CD1c-positive myeloid dendritic cell (primary cell): ENCODE data around the gene PERM1.

Experiments
- DNase-seq: peaks from one replicate; pipeline ENCODE4 v3.0.0-alpha.2; 2016; ENCODE audit errors: extremely low spot score

Gene PERM1

DNA sequence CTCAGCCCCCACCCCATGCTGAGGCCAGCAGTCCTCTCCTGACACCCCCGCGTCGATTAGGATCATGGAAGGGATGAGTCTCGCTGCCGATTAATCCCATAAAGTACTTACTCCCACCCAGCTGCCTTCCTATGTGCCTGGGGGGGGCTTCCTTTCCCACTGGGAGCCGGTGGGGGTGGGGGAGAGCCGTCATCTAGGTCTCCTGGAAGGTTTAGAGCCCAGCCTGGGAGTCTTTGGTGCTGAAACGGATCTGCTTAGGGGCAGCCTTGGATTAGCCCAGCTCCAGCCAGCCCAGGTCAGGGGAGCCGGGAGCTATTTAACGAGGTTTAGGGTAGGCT, 48.3 kb downstream of the PERM1 start:
- DNase-seq: no peak

DNA sequence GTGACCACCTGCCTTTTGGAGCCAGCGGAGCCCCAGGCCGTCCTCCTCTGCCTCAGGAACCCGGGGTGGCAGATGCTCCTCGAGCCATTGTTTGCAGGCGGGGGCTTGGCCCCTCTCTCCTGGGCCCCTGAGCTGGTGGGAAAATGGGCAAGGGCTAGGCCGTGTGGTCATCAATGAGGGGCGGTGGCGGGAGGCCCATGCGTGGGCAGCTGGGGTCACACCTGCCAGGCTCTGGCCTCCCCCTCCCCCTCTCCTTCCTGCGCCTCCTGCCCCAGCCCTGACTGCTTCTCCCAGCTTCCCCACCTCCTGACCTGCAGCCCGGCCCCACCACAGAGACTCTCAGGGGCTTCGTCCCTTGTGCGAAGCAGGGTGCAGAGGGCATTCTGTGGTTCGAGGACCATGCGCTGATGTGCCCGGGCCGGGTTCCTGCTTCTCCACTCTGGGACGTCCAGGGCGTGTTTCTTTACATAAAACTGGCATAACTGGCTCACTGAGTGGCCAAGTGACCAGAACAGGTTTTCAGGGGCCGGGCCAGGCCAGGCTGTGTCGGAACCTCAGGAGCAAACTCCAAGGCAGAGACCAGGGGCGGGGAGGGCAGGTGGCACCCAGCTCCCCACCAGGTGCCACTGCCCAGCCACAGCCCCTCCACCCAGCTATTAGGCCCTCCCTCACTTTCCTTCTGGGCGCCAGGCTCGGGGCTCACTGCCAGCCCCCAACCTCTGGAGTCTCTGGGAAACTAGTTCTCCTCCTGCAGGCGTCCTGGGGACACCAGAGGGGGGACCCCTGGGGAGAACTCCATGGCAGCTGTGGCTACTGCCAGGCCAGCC, 48.9 kb downstream of the PERM1 start:
- no peak for DNase-seq

DNA sequence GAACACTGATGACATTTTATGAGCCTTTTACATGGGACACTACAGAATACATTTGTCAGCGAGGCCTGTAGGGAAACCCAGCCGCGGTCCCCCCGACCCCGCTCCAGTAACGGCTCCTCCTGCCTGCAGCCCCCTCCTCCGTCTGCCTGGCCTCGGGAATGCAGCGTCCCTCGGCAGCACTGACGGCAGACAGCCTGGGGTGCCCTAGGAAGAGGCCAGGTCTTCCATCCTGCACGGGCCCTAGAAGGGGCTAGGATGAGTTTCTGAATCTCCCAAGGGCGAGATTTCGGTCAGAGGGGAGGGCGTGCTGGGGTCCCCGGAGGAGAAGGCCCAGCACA, 49.8 kb downstream of the PERM1 start:
- DNase-seq: no peak

DNA sequence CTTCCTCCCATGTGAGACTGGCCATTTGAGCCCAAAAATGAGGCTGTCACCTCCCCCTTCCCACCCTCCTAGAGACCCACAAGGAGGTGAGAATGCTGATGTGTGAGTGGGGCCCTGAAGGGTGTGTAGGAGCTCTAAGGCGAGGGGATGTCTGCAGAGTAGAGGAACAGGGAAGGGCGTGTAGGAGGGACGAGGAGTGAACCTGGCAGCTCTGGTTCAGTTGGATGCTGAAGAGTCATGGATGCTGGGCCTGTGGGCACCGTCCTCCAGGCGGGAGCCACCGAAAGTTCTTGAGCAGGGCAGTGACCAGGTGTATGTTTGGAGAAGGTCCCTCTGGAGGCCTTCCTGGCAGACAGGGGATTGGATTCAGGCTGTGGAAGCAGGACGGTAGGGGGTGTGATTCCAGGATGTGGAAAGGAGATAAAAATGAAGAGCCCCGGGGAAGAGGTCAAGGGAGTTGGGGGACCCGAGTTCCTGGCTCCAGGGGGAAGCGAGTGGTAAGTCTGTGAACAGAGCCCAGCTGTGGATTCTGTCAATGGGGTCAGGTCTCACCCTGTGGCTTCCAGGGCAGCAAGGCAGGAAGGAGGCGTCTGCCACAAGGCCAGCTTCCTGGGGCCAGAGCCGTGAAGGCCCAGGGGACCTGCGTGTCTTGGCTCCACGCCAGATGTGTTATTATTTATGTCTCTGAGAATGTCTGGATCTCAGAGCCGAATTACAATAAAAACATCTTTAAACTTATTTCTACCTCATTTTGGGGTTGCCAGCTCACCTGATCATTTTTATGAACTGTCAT, 50.3 kb downstream of the PERM1 start:
- no peak for DNase-seq

DNA sequence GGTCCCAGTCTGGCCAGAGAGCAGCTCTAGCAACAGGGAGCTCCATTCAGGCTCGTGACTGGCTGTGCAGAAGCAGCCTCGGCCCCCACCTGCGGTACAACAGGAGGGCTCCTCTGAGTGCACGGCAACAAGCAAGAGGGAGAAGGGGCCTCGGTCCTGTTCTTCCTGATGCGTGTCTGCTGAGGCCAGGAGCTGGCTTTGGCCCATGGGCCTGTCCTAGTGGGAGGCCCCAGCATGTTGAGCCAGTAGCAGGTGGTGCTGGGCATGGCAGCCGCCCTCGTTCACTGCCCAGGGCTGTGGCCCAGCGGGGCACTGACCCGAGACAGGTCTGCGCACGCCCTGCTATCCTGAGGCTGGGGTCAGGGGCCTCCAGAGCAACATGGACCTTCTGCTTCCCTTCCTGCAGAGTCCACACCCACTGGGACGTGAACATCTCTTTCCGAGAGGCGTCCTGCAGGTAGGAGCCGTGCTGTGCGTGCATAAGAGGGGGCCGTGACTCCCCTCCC, 51.2 kb downstream of the PERM1 start:
- DNase-seq: no peak

DNA sequence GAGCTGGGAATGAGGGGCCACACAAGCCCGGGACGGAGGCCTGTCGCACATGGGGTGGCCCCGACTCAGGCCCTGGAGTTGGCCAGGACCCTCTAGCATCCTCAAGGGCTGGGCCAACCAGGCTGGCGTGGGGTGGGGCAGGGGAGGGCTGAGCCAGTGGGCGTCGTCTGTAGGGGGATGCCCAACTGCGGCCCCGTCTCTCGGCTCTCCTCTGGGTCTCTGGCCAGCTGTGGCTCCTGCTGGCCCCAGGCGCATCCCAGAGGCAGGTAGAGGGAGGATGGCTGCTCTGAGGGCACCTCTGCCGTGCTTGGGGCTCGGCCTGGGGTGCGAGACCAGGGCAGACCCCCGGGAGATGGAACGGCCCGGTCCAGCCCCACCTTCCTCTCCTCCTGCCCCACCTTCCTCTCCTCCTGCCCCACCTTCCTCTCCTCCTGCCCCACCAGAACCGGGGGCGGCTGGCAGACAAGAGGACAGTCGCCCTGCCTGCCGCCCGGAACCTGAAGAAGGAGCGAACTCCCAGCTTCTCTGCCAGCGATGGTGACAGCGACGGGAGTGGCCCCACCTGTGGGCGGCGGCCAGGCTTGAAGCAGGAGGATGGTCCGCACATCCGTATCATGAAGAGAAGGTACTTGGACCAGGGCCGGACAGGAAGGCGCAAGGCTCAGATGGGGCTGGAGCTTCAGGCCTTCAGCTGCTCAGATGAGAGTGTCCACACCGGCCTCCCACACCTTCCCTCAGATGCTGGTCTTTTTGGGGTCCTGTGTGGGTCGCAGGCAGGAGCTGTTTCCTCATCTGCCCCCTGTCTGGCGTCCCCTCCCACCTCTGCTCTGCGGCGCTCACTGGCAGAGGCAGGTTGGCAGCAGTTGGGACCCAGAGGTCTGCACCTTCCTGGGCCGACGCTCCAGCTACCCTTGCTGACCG, 51.9 kb downstream of the PERM1 start:
- no peak for DNase-seq

DNA sequence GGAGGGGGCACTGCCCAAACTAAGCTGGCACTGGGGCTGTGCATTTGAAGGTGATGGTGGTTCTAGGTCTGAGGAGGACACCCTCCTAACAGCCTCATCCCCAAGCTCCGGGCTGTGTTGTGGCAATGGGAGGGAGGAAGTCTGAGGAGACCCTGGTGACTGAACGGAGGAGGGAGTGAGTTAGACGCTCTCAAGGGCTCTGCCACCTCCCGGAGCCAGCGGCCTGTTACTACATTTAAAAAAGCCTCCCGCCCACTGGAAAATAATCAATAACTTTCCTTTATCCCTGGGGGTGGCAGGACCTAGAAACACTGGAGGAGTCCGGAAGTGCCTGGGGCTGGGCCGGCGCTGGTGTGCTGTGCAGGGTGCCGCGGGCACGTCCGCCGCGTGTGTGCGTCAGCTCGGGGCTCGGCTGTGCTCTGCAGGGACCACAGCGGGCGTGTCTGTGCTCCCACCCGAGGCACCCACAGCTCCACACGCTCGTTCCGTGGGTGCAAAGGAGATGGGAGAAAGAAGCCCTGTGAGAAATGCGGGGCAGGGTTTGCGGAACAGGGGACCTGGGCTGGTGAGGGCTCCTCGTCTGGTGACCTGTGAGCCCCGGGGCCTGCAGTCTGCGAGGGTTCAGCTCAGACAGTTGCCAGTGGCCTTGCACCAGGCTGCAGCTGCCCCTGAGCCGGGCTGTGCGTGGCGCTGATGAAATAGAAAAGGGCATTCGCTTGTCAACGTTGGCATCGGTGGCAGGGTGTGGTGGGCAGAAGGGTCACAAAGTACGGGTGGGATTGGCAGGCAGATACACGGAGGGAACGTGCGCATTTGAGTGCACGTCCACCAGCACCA, 52.9 kb downstream of the PERM1 start:
- no peak for DNase-seq

DNA sequence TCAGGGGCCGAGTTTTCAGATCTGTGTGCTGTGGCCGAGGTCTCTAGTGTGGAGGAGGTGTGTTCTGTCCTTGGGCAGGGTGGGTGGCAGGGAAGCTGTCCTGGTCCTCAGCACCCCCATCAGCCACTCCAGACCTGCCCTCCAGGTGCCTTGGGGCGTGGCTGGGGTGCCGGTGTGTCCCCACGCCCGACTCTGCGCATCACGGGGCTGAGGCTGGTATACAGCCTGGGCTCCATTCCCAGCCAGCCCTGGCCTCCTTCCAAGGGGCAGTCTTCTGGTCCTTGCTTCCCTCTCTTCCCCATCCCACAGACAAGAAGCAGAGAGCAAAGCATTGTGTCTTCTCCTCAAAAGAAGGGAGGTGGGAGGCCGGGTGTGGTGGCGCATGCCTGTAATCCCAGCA, 54.1 kb downstream of the PERM1 start:
- no peak for DNase-seq

DNA sequence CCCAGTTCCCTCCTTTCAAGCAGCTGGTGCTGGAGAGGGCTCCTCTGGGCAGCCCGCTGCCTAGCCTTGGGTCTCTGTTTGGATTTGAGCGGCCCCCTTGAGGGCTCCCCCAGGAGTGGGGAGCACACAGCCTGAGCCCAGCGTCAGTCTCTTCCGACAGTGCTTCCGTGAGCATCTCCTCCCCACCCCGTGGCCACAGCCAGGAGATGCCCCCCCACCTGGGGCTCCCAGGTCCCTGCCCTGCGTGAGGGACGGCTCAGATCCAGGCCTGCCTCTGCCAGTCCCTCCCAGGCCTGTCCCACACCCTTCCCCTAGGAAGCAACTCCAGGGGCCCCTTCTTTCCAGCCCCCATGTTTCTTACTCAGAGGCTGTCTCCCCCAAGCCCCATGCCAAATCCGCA, 54.7 kb downstream of the PERM1 start:
- no peak for DNase-seq

DNA sequence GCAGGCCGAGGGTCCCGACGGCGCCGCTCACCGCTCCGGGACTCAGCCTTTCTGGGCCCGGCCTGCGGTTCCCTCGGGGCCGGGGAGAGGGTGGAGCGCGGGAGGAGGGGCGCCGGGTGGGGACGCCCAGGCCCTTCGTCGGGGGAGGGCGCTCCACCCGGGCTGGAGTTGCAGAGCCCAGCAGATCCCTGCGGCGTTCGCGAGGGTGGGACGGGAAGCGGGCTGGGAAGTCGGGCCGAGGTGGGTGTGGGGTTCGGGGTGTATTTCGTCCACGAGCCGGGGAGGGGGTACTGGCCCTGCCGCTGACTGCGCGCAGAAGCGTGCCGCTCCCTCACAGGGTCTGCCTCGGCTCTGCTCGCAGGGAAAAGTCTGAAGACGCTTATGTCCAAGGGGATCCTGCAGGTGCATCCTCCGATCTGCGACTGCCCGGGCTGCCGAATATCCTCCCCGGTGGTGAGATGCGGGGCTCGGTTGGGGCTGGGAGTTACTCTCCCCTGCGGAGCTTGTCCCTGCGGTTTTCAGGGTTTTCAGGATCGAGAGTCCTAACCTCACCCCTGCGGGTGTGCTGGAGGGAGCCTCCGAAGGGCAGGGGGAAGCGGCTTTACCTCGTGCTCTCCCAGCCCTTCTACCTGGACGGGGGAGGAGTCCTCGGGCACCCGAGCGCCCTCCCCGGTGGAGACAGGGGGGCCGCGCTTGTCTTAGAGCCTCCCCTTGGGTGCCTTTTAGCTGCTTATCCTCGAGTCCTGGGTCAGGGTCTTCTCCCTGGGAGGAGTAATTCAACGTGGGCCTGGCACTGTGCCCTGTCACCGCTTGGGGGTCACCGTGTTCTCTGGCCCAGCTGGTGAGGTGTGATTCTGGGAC, 56.1 kb downstream of the PERM1 start:
- DNase-seq: no peak
